Measurements from ENCODE around the gene LHFPL2. TPM values are rescaled to one million over a fixed set of nuclear protein-coding genes. Genes with fewer than 3 reads are reported as not detected.

The LHFPL2 gene
- total RNA-seq, 1 experiment from 2014 or later: 22.2 TPM

DNA sequence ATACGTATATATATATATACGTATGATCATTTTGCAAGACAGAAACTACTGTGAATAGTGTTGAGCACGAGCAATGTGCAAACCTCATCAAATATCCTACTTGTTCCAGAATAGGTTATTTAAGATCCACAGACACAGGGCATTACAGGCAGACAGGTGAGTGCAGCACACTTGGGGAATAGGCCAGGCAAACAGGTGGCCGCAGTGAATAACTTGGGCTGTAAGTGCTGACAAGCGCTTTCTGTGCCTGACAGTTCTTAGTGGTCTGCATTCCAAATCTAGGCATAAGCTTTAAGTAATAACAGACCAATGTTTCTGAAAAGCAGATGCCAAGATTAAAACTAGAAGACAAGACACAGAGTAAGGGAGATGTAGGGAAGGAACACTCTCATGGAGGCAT, 77.9 kb downstream of the LHFPL2 start:
- DNase-seq (ENCODE audit: low spot score): no peak

DNA sequence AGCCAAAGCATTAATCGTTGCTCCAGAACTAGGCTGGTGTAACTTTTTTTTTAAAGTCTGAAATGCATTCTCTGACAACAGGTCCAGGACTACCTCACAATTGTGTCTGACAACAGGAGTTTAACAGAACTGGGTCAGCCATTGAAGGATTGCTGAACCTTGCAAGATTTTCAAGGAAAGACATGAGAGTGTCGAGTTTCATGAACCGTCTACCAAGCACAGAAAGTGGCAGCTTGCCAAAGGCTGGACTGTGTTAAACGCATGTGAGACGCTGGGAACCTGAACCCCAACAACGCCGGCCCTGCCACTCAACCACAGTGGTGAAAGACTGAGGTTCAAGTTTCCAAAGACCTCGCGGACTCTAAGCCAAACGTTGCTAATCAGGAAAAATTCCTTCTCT, 79.1 kb downstream of the LHFPL2 start:
- DNase-seq (ENCODE audit: low spot score): peak; percentile 78

DNA sequence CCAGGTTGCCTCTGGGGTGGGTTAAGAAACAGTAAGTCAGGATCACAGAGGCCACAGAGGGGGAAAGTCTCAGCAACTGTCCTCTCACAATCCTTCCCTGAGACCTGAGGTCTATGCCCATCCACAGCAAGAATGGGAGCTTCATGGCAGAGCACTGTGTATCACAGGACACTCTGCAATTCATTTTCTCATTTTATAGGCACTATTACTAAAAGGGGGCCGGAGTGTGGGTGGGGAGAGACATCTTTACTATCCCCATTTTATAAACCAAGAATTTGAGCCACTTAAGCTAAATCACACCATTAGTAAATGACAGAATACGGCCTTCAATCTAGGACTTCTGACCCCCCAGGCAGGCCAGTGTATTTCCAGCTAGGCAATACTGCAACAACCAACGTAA, 79.9 kb downstream of the LHFPL2 start:
- DNase-seq (ENCODE audit: low spot score): no peak

GRCh38 chr5:78568212-78568611, 80.4 kb downstream of the LHFPL2 start:
- DNase-seq (ENCODE audit: low spot score): no peak

DNA sequence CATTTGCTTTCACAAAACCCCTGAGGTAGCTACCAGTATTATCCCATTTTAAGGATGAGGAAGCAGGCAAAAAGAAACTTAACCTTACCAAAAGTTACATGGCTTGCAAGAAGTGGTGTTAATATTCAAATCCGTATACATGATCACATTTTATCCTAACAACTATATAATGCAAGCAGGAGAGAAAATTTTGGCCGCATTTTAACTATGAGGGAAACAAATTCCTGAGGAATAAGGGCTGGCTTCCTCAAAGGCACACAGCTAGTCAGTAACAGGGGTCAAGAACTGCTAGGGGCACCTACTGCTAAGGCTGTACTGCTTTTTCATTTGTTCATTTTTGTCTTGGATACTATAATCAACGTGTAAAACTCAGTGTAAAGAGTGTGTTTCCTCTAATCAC, 81.0 kb downstream of the LHFPL2 start:
- no peak for DNase-seq (ENCODE audit: low spot score)

GRCh38 chr5:78566747-78567425, 81.7 kb downstream of the LHFPL2 start:
- no peak for DNase-seq (ENCODE audit: low spot score)

GRCh38 chr5:78565395-78565794, 83.2 kb downstream of the LHFPL2 start:
- DNase-seq (ENCODE audit: low spot score): no peak

- DNase-seq (ENCODE audit: low spot score): no peak
Measured at GRCh38 chr5:78563621-78564020, 85.0 kb downstream of the LHFPL2 start.

- no peak for DNase-seq (ENCODE audit: low spot score)
Measured at GRCh38 chr5:78562714-78563330, 85.8 kb downstream of the LHFPL2 start.

GRCh38 chr5:78562001-78562400, 86.6 kb downstream of the LHFPL2 start:
- DNase-seq (ENCODE audit: low spot score): no peak

DNA sequence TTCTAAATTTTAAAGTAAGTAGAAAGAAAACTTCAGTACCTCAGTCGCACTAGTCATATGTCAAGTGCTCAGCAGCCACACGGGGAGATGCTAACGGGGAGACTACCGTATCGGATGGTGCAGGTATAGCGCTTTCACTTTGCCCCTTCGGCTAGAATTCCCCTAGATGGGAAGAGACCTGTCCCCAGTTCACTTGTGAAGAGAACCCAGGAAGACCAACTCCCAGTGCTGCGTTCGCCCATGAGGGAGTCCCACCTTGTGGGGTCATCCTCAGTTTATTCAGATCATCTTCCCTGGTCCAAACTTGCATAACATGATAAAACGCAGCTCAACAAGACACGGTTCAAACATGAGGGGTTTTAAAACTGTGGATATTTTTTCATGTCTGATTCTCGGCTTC, 87.3 kb downstream of the LHFPL2 start:
- no peak for DNase-seq (ENCODE audit: low spot score)

GRCh38 chr5:78560000-78560855, 88.3 kb downstream of the LHFPL2 start:
- DNase-seq (ENCODE audit: low spot score): peak; percentile 51

GRCh38 chr5:78557601-78558000, 91.0 kb downstream of the LHFPL2 start:
- no peak for DNase-seq (ENCODE audit: low spot score)

GRCh38 chr5:78555870-78556269, 92.7 kb downstream of the LHFPL2 start:
- DNase-seq (ENCODE audit: low spot score): no peak

DNA sequence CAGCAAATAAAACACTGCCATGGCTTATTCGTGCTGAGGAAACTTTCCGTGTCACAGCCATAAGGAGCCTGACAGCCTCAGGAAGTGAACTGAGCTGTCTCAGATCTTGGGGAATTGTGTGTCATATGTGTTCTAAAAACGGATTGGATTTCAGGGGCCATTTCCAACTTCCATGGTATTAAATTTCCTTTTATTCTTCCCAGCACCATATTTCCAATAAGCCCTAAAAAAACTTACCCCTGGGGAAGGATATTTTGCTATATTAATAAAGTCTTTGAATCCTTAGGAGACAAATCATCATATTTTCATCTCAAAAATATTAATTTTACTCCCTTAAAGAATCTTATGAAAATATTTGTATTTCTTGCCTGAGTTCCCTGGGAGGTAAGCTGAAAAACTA, 93.9 kb downstream of the LHFPL2 start:
- DNase-seq (ENCODE audit: low spot score): no peak

DNA sequence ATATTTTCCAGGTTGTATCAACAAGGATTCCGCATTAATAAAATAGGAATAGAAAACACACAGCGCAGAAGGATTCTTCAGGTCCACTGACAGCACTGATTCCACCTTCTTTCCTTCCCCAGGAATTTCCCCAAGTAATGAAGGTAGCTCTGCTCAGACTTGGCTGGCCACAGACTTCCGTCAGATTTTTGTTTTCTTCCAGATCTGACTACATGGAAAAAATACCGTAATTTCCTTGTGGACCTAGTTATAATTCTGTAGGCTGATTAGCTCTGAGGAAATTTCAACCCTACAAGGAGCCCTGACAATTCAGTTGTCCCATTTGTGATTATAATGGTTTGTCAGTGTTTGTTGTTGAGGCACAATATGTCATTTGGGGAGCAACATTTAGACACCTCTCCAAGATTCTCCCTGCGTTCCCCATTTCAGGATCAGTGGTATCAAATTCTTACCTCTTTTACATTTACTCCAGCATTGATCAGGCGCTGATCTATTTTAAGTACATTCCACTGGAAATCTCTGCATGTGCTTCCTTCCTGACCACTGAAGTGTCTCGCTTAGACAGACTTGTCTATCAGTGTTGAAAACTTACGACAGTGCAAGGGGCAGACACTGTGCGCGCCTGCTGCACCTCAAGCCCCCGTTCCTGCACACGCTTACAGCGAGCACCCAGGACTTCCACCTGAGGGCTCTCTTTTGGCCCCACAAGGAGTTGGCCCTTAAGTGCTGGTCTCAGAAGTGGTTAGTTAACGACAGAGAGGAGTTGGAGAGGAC, 94.8 kb downstream of the LHFPL2 start:
- no peak for DNase-seq (ENCODE audit: low spot score)

DNA sequence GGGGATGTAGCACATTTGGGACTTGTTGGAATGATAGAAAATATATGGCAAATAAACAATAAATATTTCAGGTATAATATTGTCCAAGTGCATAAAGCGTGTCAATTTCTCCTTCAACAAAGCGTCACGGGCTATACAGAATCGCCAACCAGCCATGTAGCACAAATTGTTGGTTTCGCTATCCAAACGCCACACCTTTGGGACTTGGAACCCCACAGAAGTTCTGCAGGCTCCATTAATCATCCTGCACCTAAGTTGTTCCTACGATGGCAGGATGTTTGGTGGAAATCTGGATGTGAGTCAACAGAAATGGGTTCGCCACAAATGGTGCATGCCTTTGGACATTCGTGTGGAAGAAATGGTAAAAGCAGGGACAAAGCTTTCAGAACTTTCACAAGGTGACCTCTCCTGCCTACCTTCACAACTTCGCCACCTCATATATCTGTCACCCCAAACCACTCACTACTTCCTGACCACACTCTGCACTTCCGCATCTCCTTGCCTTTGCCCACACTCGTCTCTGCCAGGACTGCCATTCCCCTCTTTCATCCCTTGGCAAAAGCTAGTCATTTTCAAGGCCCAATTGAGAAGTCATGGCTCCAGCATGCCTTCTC, 95.7 kb downstream of the LHFPL2 start:
- DNase-seq (ENCODE audit: low spot score): no peak

- DNase-seq (ENCODE audit: low spot score): no peak
Measured at GRCh38 chr5:78550891-78551290, 97.7 kb downstream of the LHFPL2 start.

GRCh38 chr5:78549043-78549442, 99.5 kb downstream of the LHFPL2 start:
- no peak for DNase-seq (ENCODE audit: low spot score)

GRCh38 chr5:78547731-78548615, 100.6 kb downstream of the LHFPL2 start:
- DNase-seq (ENCODE audit: low spot score): peak; percentile 88

DNA sequence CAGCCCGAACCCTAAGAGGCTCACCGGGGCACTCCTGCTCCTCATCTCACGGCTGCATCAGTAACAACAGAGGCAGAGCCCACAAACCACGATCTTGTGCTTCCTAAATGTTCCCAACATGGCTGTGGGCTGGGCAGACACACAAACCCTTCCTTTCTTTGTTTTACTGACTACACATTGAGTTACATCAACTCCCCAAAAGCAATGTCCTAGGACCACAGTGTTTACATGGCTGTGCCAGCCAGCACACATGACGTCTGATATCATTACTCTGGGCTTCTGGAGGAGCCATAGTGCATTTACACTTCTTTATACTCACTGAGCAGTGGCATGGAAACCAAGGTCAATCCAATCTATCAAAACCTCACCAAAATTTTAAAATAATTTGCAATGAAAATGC, 101.4 kb downstream of the LHFPL2 start:
- DNase-seq (ENCODE audit: low spot score): peak; percentile 95

Data from H4 (cell line).